T-helper 1 cell treated with Interleukin-12 subunit alpha and Interleukin-12 subunit beta and Interleukin-4 antibody, amounts not matched to agents 30 ng/mL and 1 ng/mL, for 36 hours (primary cell): ENCODE results near the gene ONECUT2. TPM values are rescaled to one million over a fixed set of nuclear protein-coding genes. Genes with fewer than 3 reads are reported as not detected.
"Not testable (repeated sequence)": the region's sequence is repeated elsewhere in the genome, so short reads cannot be mapped to it uniquely, and the experiment has no call there.

Experiments
- intact Hi-C: fragments of 100-400 bp; cut with micrococcal nuclease; formaldehyde crosslinking; loops from one replicate; pipeline ENCODE4 v1.15.1; 2024
- total RNA-seq: library from RNA; stranded (reverse); gene quantifications from 2 replicates; pipeline ENCODE4 v1.2.3, GENCODE V29; 2022

Gene ONECUT2
- total RNA-seq, 1 donor from 2014 or later = 0.20 TPM

GRCh38 chr18:57522348-57522747, 87.2 kb downstream of the ONECUT2 start:
- intact Hi-C loops = not testable (repeated sequence)

DNA sequence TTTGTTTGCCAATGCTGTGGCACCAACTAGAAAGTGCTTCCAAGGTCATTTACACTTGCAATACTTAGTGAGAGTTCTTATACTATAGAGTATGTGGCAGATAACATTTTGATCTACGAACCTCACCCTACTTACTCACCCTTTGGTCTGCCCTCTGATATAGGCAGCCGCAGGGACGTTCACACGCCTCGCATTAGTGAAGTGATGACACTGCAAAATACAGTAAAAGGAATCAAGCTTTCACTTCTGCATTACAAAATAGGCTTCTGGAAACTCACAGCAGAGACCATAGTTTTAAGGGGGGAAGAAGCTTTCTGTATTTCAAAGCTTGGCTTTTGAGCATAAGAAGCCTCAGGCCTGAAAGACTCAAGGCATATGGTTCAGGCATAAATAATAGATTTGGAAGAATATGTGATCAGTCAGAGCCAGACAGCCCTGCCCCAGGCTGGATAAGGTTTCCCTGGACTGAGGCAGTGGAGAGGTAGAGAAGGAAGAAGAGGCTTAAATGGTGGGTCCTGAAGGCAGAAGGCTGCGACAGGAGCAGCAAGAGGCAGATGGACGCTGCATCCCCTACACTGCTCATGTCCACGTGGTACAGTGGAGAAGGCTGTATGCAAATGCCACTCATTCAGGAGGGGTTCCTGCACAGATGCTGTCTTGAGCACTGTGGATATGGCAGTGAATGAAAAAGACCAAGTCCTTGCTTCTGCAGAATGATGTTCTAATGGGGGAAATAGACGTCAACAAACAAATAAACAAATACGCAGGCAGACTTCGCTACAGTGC, 88.2 kb downstream of the ONECUT2 start:
- intact Hi-C loops = no loop called here

DNA sequence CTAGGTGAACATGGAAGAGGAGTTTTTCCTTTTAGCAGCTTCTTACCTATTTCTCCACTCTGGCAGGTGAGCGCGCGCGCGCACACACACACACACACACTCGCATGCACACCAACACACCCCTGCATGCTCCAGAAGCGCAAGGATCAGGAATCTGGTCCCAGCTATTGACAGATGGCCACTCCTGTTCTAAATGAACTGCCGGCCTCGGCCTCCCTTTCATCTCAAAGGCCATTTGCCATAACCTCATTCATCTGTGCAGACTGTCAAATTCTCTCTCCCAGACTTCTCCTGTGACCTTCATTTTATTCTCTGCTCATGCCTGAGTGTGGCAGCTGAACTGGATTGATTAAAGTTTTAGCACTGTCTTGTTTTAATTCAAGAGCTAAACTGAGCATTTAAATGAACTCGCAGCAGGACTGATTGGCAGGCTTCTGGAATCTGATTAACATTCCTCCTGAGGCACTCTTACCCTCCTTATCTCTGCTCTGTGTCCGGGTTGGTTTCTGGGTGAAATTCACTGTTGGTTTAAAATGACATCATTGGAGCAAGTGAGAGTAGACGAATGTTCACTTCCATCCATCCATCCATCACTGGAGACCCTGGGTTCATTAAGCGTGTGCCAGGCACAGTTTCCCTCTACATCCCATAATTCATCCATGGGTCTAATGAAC, 92.5 kb downstream of the ONECUT2 start:
- intact Hi-C loops = no loop called here

DNA sequence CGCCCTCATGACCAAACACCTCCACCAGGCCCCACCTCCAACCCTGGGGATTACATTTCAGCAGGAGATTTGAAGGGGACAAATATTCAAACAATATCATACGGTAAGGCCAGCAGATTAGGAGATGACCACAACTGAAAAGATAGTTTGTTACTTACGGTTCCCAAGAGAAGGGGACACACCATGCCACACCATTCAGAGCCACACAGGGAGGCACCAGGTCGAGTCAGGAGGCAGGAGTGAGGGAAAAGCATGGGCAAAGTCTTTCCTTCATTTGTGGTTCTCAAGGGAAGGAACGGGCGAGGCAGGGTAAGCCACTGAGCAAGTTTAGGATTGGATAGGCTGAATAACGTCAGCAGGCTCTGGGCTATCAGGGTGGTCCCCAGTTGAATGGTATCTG, 94.0 kb downstream of the ONECUT2 start:
- intact Hi-C loops = no loop called here

- intact Hi-C loops = no loop called here
Observed at GRCh38 chr18:57533006-57533867, 98.1 kb downstream of the ONECUT2 start.

DNA sequence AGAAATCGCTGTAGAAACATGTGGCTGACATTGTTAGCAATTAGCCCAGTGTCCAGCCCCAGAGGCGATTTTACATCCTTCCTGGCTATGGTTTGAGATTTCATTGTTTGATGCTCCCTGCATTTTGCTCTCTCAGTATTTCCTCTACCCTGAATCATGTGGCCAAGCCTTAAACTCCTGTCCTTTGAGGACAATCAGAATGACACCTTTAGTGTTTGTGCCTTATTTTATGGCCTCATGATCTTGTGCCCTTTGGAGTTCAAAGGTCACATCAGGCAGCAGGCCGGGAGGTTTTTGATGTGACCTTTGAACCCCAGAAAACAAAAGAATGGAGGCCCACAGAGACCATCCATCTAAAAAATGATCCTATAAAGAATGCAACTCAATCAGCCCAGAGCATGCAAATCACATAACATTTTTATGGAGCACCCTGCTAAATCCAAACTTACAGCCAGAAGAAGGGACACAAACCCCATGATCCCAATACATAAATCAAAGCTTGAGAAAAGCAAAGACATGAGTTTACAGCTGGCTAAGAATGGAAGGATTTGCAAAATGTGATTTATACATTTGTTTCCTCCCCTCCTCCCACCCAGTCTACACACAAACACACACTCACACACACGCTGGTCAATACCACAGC, 98.8 kb downstream of the ONECUT2 start:
- intact Hi-C loops = no loop called here

DNA sequence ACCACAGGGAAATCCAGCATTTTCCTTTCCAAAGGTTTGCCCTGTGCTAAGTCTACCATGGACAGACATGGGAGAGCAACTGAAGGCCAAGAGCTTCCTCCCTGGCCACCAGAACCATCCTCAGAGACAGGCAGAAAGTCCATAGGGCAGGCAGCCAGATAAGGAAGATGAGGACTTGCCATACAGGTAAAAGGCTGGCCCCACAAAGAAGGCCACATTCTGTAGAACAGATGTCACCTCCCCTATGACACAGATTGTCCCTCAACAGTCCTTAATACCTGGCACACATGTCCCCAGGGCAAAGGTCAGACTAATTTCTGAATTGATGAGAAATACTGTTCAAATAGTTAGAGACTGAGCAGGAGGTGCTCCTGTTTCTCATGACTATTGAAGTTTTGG, 99.3 kb downstream of the ONECUT2 start:
- intact Hi-C loops = no loop called here

DNA sequence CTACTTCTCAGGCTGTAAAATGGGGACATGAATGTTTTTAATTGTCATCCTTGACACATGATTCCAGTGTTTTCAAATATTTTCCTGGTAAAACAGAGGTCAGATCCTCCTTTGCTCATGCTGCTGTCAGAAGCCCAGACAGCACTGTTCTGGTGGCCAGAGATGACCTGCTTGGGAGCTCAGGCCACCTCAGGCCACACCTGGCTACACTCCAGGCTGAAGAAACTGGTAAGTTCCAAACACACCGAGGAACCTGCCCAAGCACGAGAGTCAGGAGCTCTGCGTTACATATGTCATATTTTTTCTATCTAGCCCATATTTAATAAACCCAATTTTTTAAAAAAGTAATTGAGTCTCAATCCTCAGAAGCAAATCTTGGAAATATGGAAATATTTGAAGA, 103.4 kb downstream of the ONECUT2 start:
- intact Hi-C loops = no loop called here

DNA sequence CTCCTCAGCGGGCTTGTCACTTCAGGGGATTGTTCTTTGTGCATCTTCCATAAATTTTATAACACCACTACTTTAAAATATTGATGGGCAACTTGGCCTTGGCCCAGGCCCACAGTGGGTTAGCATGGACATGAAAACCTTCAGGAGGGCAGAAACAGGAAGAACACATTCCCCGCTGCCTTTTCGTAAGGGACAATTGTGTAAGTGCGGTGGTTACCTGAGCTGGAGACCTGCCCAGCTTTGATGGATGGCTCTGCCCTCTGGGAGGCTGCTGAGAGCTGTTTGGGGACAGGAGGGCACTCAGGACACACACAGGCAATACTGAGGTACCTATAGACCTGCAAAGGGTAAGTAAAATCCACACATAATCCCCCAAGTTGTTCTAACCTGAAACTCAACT, 104.5 kb downstream of the ONECUT2 start:
- intact Hi-C loops = no loop called here

Other genes with a start within 250 kb of the ONECUT2 start
- not detected in 2 replicates for gene ST8SIA3, start 82.8 kb upstream of the ONECUT2 start, total RNA-seq
- 19.1 and 20.4 TPM in 2 replicates for gene FECH, start 151.3 kb downstream of the ONECUT2 start, total RNA-seq
- 97.7 and 105 TPM in 2 replicates for gene NARS1, start 186.5 kb downstream of the ONECUT2 start, total RNA-seq